Keratinocyte (primary cell): ENCODE results near the gene KDM3B. TPM values are rescaled to one million over a fixed set of nuclear protein-coding genes. Genes with fewer than 3 reads are reported as not detected.

Experiments
- DNase-seq: peaks from one replicate; pipeline ENCODE4 v3.0.0-alpha.2; 2011; ENCODE audit warnings: low read depth, missing footprints, low spot score
- FAIRE-seq: peaks from 2 replicates; lab custom pipeline; 2011; peaks lifted over from hg19 to GRCh38; lab: Jason Lieb, UNC
- H2AFZ ChIP-seq: 2 replicates; pipeline ENCODE4 v1.6.0; 2012; ENCODE audit warnings: low read length, control low read depth, inconsistent platforms; ENCODE audit not compliant: control insufficient read depth
- H3K27ac ChIP-seq: 2 replicates; pipeline ENCODE4 v1.5.1; 2011; ENCODE audit warnings: low read length; ENCODE audit not compliant: control insufficient read depth, insufficient read depth
- H3K27me3 ChIP-seq: 3 replicates; pipeline ENCODE4 v1.6.0; 2011; ENCODE audit warnings: low read length; ENCODE audit not compliant: control insufficient read depth, insufficient read depth; ENCODE audit errors: extremely low read depth
- H3K36me3 ChIP-seq, 2 experiments: 2 replicates in 1 of 2; 3 replicates in 1 of 2; pipeline ENCODE4 v1.5.1; 2011; ENCODE audit warnings: low read length in 2 of 2, mild to moderate bottlenecking in 1 of 2; ENCODE audit not compliant: control insufficient read depth in 2 of 2, insufficient read depth in 2 of 2; ENCODE audit errors: extremely low read depth in 1 of 2
- H3K4me1 ChIP-seq: 3 replicates; pipeline ENCODE4 v1.5.1; 2011; ENCODE audit warnings: low read length; ENCODE audit not compliant: control insufficient read depth, insufficient read depth; ENCODE audit errors: extremely low read depth
- H3K4me2 ChIP-seq: 3 replicates; pipeline ENCODE4 v1.6.0; 2011; ENCODE audit warnings: low read depth, low read length; ENCODE audit not compliant: control insufficient read depth, insufficient read depth; ENCODE audit errors: extremely low read depth
- H3K4me3 ChIP-seq, 3 experiments: fragments of 200-600 bp in 1 of 3; sonication (generic) in 1 of 3; 2 replicates in 2 of 3; 3 replicates in 1 of 3; pipeline ENCODE4 v1.5.1; 2011 to 2016; ENCODE audit warnings: low read length in 3 of 3, mild to moderate bottlenecking in 3 of 3, control low read depth in 2 of 3, inconsistent platforms in 1 of 3, low read depth in 1 of 3, mixed read lengths in 1 of 3, mixed run types in 1 of 3, moderate library complexity in 1 of 3; ENCODE audit not compliant: control insufficient read depth in 2 of 3, insufficient read depth in 2 of 3; ENCODE audit errors: extremely low read depth in 1 of 3
- H3K79me2 ChIP-seq: 2 replicates; pipeline ENCODE4 v1.6.0; 2012; ENCODE audit warnings: low read length; ENCODE audit not compliant: control insufficient read depth, insufficient read depth
- H3K9ac ChIP-seq: 3 replicates; pipeline ENCODE4 v1.6.0; 2011; ENCODE audit warnings: low read length; ENCODE audit not compliant: control insufficient read depth, insufficient read depth; ENCODE audit errors: extremely low read depth
- H3K9me1 ChIP-seq: 3 replicates; pipeline ENCODE4 v1.6.0; 2011; ENCODE audit warnings: low read length; ENCODE audit not compliant: control insufficient read depth, insufficient read depth; ENCODE audit errors: extremely low read depth
- H3K9me3 ChIP-seq: 2 replicates; pipeline ENCODE4 v1.5.1; 2012; ENCODE audit warnings: low read depth, low read length; ENCODE audit not compliant: control insufficient read depth
- H4K20me1 ChIP-seq: 3 replicates; pipeline ENCODE4 v1.6.0; 2011; ENCODE audit warnings: low read length; ENCODE audit not compliant: control insufficient read depth, insufficient read depth; ENCODE audit errors: extremely low read depth
- CTCF ChIP-seq, 3 experiments: IDR thresholded peaks in 1 of 3; conservative IDR thresholded peaks in 1 of 3; optimal IDR thresholded peaks in 1 of 3; 2 replicates in 2 of 3; 3 replicates in 1 of 3; pipeline versions ENCODE3 to v1.5.1; 2011; ENCODE audit warnings: low read length in 3 of 3, mild to moderate bottlenecking in 3 of 3, moderate library complexity in 2 of 3, control low read depth in 1 of 3, inconsistent platforms in 1 of 3; ENCODE audit not compliant: insufficient read depth in 2 of 3; ENCODE audit errors: extremely low read depth in 1 of 3
- EZH2 ChIP-seq: IDR thresholded peaks from one replicate; pipeline ENCODE4 v1.6.1; 2012; ENCODE audit warnings: inconsistent platforms, mild to moderate bottlenecking, low read length, moderate library complexity
- dilution Hi-C: fragments of 300-500 bp; cut with MboI; formaldehyde crosslinking; loops from one replicate; pipeline ENCODE4 v1.7.0; 2020; ENCODE audit warnings: low sequenced_read_pairs; ENCODE audit not compliant: extremely low pct_ligation_motif_present
- polyA plus RNA-seq, 5 experiments: library from polyadenylated mRNA; depleted of rRNA in 3 of 5; stranded (reverse) in 3 of 5; stranded (forward) in 1 of 5; unstranded in 1 of 5; fragments of >200 nt; gene quantifications; 1 replicate in 1 of 5; 2 replicates in 3 of 5; 3 replicates in 1 of 5; pipeline versions ENCODE4 v1.2.1 to v1.2.3, GENCODE V29; 2011 to 2012; ENCODE audit warnings: missing spikeins in 2 of 5, low read depth in 1 of 5, low replicate concordance in 1 of 5

KDM3B gene
- polyA plus RNA-seq, 1 donor (not counting 4 experiments of a cell fraction or from before 2014, with no cell fraction given) = 28.8 TPM

DNA sequence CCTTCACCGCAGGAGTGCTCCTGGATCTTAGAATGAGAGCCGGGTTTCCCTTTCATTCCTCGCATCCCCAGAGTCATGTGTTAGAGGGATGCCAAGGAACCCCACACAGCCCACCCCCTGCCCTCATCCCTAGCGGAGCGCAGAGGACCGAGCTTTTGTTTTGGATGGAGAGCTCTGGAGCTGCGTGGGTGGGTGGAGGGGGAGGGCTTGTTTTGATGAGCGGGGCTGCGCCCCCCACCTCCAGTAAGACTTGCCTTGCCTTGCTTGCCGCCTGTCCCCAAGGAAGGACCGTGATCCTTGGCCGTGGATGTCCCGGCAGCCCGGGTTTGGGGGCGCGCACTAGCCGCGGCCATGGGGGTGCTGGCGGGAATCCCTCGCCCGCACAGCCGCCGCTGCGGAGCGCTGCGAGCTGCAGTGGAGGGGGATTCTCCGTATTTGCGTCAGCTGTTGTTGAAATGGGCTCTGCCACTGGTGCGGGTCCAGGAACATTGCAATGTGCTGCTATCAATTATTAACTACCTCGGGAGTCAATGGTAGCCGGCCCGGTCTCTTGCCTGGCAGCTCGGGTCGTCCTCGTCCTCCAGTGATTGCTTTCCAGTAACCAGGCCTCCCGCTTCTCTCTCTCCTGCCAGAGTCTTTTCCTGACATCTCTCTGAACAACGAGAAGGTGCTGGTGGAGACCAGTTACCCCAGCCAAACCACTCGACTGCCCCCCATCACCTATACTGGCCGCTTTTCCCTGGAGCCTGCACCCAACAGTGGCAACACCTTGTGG lies 113.8 kb downstream of the KDM3B start:
- H2AFZ ChIP-seq = no peak overlapping the region
- DNase-seq (no peak), FAIRE-seq (no peak)
- H3K4me1 ChIP-seq = peaks cover 28% of the 10 kb centered on the region
- H3K4me3 ChIP-seq = peak overlapping the region; percentile 75 to 92 (median 75)
- peaks cover 12% of the 10 kb centered on the region for H3K79me2 ChIP-seq
- peaks cover 11 to 20% of the 10 kb centered on the region in 2 experiments for H3K36me3 ChIP-seq
- H4K20me1 ChIP-seq = peaks cover 16% of the 10 kb centered on the region
- H3K27me3 ChIP-seq = no peaks in the 10 kb centered on the region
- H3K9ac ChIP-seq = peak overlapping the region; percentile 91
- no peaks in the 10 kb centered on the region for H3K9me1 ChIP-seq
- H3K4me2 ChIP-seq = peak overlapping the region; percentile 83
- dilution Hi-C loops = no loop called here
- H3K27ac ChIP-seq = no peak overlapping the region
- TF ChIP-seq CTCF (optimal IDR thresholded peaks at IDR 0.05 in 1 of 3, IDR thresholded peaks at IDR 0.05 in 1 of 3, conservative IDR thresholded peaks at IDR 0.05 in 1 of 3; ENCODE audit: extremely low read depth in 1 of 3, insufficient read depth in 2 of 3, low read length in 3 of 3) = no peak
- TF ChIP-seq EZH2 = no peak
- H3K9me3 ChIP-seq = no peaks in the 10 kb centered on the region

DNA sequence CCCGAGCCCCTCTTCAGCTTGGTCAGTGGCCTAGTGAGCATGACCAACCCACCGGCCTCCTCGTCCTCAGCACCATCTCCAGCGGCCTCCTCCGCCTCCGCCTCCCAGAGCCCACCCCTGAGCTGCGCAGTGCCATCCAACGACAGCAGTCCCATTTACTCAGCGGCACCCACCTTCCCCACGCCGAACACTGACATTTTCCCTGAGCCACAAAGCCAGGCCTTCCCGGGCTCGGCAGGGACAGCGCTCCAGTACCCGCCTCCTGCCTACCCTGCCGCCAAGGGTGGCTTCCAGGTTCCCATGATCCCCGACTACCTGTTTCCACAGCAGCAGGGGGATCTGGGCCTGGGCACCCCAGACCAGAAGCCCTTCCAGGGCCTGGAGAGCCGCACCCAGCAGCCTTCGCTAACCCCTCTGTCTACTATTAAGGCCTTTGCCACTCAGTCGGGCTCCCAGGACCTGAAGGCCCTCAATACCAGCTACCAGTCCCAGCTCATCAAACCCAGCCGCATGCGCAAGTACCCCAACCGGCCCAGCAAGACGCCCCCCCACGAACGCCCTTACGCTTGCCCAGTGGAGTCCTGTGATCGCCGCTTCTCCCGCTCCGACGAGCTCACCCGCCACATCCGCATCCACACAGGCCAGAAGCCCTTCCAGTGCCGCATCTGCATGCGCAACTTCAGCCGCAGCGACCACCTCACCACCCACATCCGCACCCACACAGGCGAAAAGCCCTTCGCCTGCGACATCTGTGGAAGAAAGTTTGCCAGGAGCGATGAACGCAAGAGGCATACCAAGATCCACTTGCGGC lies 114.6 kb downstream of the KDM3B start:
- TF ChIP-seq EZH2 (no peak), CTCF (optimal IDR thresholded peaks at IDR 0.05 in 1 of 3, IDR thresholded peaks at IDR 0.05 in 1 of 3, conservative IDR thresholded peaks at IDR 0.05 in 1 of 3; ENCODE audit: extremely low read depth in 1 of 3, insufficient read depth in 2 of 3, low read length in 3 of 3) (no peak)
- H3K4me3 ChIP-seq = peak overlapping the region; percentile 75 to 92 (median 75)
- no peak for DNase-seq
- peak overlapping the region; percentile 83 for H3K4me2 ChIP-seq
- H3K36me3 ChIP-seq = peaks cover 11 to 20% of the 10 kb centered on the region in 2 experiments
- peaks cover 12% of the 10 kb centered on the region for H3K79me2 ChIP-seq
- no peaks in the 10 kb centered on the region for H3K27me3 ChIP-seq
- H4K20me1 ChIP-seq = peaks cover 16% of the 10 kb centered on the region
- dilution Hi-C loops = no loop called here
- no peaks in the 10 kb centered on the region for H3K9me3 ChIP-seq
- H3K27ac ChIP-seq = no peak overlapping the region
- H3K9ac ChIP-seq = peak overlapping the region; percentile 91
- H3K9me1 ChIP-seq = no peaks in the 10 kb centered on the region
- no peak overlapping the region for H2AFZ ChIP-seq
- peaks cover 25% of the 10 kb centered on the region for H3K4me1 ChIP-seq
- no peak for FAIRE-seq
